ENCODE data around the gene UGT2B17. TPM values are rescaled to one million over a fixed set of nuclear protein-coding genes. Genes with fewer than 3 reads are reported as not detected.

The UGT2B17 gene
- total RNA-seq, 1 experiment from 2014 or later, result not detected

- no peak overlapping the region for H3K27ac Mint-ChIP-seq (ENCODE audit: low read depth, unreplicated experiment)
Observed at GRCh38 chr4:68498413-68499007, 77.6 kb downstream of the UGT2B17 start.

GRCh38 chr4:68494688-68495087, 81.4 kb downstream of the UGT2B17 start:
- H3K27ac Mint-ChIP-seq (ENCODE audit: low read depth, unreplicated experiment), result no peak overlapping the region
- no peaks in the 10 kb centered on the region for H3K27me3 Mint-ChIP-seq (ENCODE audit: insufficient read depth, unreplicated experiment)
- CTCF ChIA-PET, result interaction anchor here (0.7 to 1.4 kb wide), 3 partner anchors 118 to 815 kb away, joined by 3 to 9 read pairs (median 3); no protein-coding TSS in a partner anchor
- intact Hi-C loops (cut with micrococcal nuclease), result loop anchor here (5.0 kb wide), 1 partner anchor 823 kb away; no protein-coding TSS in a partner anchor
- no peaks in the 10 kb centered on the region for H3K9me3 Mint-ChIP-seq (ENCODE audit: unreplicated experiment)
- TF ChIP-seq CTCF (IDR thresholded peaks at IDR 0.05; ENCODE audit: unreplicated experiment), result no peak
- no TSS peak for BruUV-seq (replicated peaks)
- peaks cover 8% of the 10 kb centered on the region for H3K4me1 Mint-ChIP-seq (ENCODE audit: insufficient read depth, unreplicated experiment)
- DNase-seq (ENCODE audit: unreplicated experiment), result no peak
- POLR2A ChIA-PET, result no interaction called here
- no peak overlapping the region for H3K4me3 Mint-ChIP-seq (ENCODE audit: unreplicated experiment)
- no peaks in the 10 kb centered on the region for H3K36me3 Mint-ChIP-seq (ENCODE audit: insufficient read depth, unreplicated experiment)

More at GRCh38 chr4:68498413-68499007, 77.6 kb downstream of the UGT2B17 start:
- CTCF ChIA-PET, result interaction anchor here (0.6 to 2.0 kb wide), 27 partner anchors 10 to 1910 kb away, joined by 3 to 26 read pairs (median 3); no protein-coding TSS in a partner anchor
- H3K4me1 Mint-ChIP-seq (ENCODE audit: insufficient read depth, unreplicated experiment), result no peaks in the 10 kb centered on the region
- peak; percentile 88 for TF ChIP-seq CTCF (IDR thresholded peaks at IDR 0.05; ENCODE audit: unreplicated experiment)
- H3K9me3 Mint-ChIP-seq (ENCODE audit: unreplicated experiment), result no peaks in the 10 kb centered on the region
- POLR2A ChIA-PET, result no interaction called here
- DNase-seq (ENCODE audit: unreplicated experiment), result peak; percentile 79
- no peaks in the 10 kb centered on the region for H3K27me3 Mint-ChIP-seq (ENCODE audit: insufficient read depth, unreplicated experiment)
- BruUV-seq (replicated peaks), result no TSS peak
- H3K36me3 Mint-ChIP-seq (ENCODE audit: insufficient read depth, unreplicated experiment), result no peaks in the 10 kb centered on the region
- H3K4me3 Mint-ChIP-seq (ENCODE audit: unreplicated experiment), result no peak overlapping the region
- intact Hi-C loops (cut with micrococcal nuclease), result loop anchor here (1.0 to 5.0 kb wide), 4 partner anchors 226 to 1119 kb away; no protein-coding TSS in a partner anchor

GRCh38 chr4:68490826-68491457, 85.2 kb downstream of the UGT2B17 start:
- BruUV-seq (replicated peaks), result no TSS peak
- Mint-ChIP-seq H3K27ac (ENCODE audit: low read depth, unreplicated experiment) (no peak overlapping the region), H3K9me3 (ENCODE audit: unreplicated experiment) (no peaks in the 10 kb centered on the region), H3K4me3 (ENCODE audit: unreplicated experiment) (no peak overlapping the region), H3K36me3 (ENCODE audit: insufficient read depth, unreplicated experiment) (no peaks in the 10 kb centered on the region), H3K27me3 (ENCODE audit: insufficient read depth, unreplicated experiment) (no peaks in the 10 kb centered on the region), H3K4me1 (ENCODE audit: insufficient read depth, unreplicated experiment) (peaks cover 8% of the 10 kb centered on the region)
- intact Hi-C loops (cut with micrococcal nuclease), result no loop called here
- TF ChIP-seq CTCF (IDR thresholded peaks at IDR 0.05; ENCODE audit: unreplicated experiment), result no peak
- ChIA-PET POLR2A (interaction anchor here (0.6 kb wide), 1 partner anchor 122 kb away, joined by 3 read pairs; no protein-coding TSS in a partner anchor), CTCF (no interaction called here)
- DNase-seq (ENCODE audit: unreplicated experiment), result peak; percentile 18

GRCh38 chr4:68489338-68489737, 86.8 kb downstream of the UGT2B17 start:
- ChIA-PET CTCF (interaction anchor here (0.5 to 3.9 kb wide), 2 partner anchors 9 to 710 kb away, joined by 4 to 26 read pairs; no protein-coding TSS in a partner anchor), POLR2A (no interaction called here)
- no peak for TF ChIP-seq CTCF (IDR thresholded peaks at IDR 0.05; ENCODE audit: unreplicated experiment)
- BruUV-seq (replicated peaks), result no TSS peak
- no peaks in the 10 kb centered on the region for H3K27me3 Mint-ChIP-seq (ENCODE audit: insufficient read depth, unreplicated experiment)
- peaks cover 8% of the 10 kb centered on the region for H3K4me1 Mint-ChIP-seq (ENCODE audit: insufficient read depth, unreplicated experiment)
- no peaks in the 10 kb centered on the region for H3K36me3 Mint-ChIP-seq (ENCODE audit: insufficient read depth, unreplicated experiment)
- no peak overlapping the region for H3K27ac Mint-ChIP-seq (ENCODE audit: low read depth, unreplicated experiment)
- intact Hi-C loops (cut with micrococcal nuclease), result no loop called here
- H3K9me3 Mint-ChIP-seq (ENCODE audit: unreplicated experiment), result no peaks in the 10 kb centered on the region
- no peak for DNase-seq (ENCODE audit: unreplicated experiment)
- no peak overlapping the region for H3K4me3 Mint-ChIP-seq (ENCODE audit: unreplicated experiment)
